ENCODE data around the gene OR52H1.

The OR52H1 gene

GRCh38 chr11:5534046-5534445, 14.3 kb downstream of the OR52H1 start:
- H3K4me3 ChIP-seq (ENCODE audit: low read depth, low read length), result no peak overlapping the region
- DNase-seq (ENCODE audit: low read depth), result no peak
- TF ChIP-seq CTCF (IDR thresholded peaks at IDR 0.05; ENCODE audit: low read depth, low read length, missing control alignments), result no peak

DNA sequence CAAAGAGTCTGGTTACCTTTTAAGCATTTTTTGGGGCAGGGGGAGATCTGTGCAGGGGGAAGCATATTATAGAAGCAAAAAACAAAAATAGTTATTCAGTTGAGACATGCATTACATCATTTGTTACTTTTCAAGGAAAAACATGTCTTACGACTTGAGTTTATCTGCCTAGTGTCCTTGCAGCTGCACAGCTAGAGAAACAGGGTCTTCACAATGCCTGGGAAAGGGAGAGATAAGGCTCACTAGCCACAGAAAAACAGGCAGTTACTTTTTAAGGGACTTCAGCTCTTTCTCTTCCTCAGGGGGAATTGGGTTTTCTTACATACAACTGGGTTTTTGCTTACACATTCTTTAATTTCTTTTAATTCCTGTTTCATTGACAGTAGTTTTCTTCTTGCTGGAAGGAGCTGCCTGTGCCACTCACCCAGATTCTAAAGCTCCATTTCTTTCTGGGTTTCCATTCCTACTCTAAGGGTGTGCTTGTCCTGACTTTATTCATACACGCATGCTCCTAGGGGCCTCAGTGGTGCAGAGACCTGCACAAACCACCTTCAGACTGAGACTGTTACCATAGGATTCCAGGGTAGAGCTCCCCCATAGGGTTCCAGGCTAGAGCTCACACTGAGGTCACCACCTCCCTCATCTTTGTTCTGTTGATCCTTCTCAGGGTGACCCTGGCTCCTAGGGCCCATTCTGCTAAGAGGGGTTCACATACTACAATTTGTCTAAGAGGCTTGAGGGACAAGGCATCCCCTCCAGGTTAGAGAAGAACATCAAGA, 17.1 kb downstream of the OR52H1 start:
- DNase-seq (ENCODE audit: low read depth), result no peak
- TF ChIP-seq CTCF (IDR thresholded peaks at IDR 0.05; ENCODE audit: low read depth, low read length, missing control alignments), result no peak
- H3K4me3 ChIP-seq (ENCODE audit: low read depth, low read length), result no peak overlapping the region

GRCh38 chr11:5528495-5528894, 19.8 kb downstream of the OR52H1 start:
- DNase-seq (ENCODE audit: low read depth), result no peak
- no peak for TF ChIP-seq CTCF (IDR thresholded peaks at IDR 0.05; ENCODE audit: low read depth, low read length, missing control alignments)
- H3K4me3 ChIP-seq (ENCODE audit: low read depth, low read length), result no peak overlapping the region

DNA sequence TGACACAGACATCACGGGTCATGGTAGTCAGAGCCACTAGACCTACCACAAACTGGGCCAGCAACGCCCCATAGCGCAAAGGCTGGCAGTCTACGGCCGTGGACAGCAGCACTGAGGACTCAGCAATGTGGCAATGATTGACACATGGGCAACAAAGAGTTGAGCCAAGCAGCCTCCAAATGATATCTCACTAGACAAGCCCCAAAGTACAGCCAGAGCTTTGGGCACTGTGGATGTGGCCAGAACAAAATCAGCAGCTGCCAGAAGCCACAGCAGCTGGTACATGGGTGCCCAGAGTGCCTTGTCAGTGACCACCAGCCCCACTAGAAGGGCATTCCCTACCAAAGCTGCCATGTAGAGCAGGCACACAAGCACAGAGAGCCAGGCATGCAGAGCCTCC, 20.6 kb downstream of the OR52H1 start:
- DNase-seq (ENCODE audit: low read depth), result no peak
- H3K4me3 ChIP-seq (ENCODE audit: low read depth, low read length), result no peak overlapping the region
- TF ChIP-seq CTCF (IDR thresholded peaks at IDR 0.05; ENCODE audit: low read depth, low read length, missing control alignments), result no peak

- DNase-seq (ENCODE audit: low read depth), result no peak
- H3K4me3 ChIP-seq (ENCODE audit: low read depth, low read length), result no peak overlapping the region
- TF ChIP-seq CTCF (IDR thresholded peaks at IDR 0.05; ENCODE audit: low read depth, low read length, missing control alignments), result no peak
These were observed 23.6 kb downstream of the OR52H1 start for GRCh38 chr11:5524756-5525155.

- DNase-seq (ENCODE audit: low read depth), result no peak
- no peak for TF ChIP-seq CTCF (IDR thresholded peaks at IDR 0.05; ENCODE audit: low read depth, low read length, missing control alignments)
- no peak overlapping the region for H3K4me3 ChIP-seq (ENCODE audit: low read depth, low read length)
These were observed 26.0 kb downstream of the OR52H1 start for GRCh38 chr11:5522308-5522707.

DNA sequence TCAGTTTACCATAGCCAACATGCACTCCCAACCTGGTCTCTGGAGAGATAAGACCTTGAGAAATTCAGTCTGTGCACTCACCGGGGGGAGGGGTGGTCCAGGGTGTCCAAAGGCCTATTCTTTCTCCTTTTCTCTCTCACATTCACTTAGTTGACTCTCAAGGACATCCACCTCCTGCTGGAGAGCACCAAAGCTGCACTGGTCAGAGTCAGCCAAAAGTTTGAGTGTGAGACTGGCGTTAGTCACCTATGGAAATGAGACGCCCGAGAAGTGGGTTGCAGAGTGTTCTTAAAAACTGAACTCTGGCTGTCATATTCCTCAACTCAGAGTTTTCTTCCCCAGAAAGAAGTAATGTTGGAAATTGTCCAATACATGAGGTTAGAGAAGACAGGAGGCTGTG, 26.8 kb downstream of the OR52H1 start:
- no peak for DNase-seq (ENCODE audit: low read depth)
- no peak overlapping the region for H3K4me3 ChIP-seq (ENCODE audit: low read depth, low read length)
- TF ChIP-seq CTCF (IDR thresholded peaks at IDR 0.05; ENCODE audit: low read depth, low read length, missing control alignments), result no peak
